Stimulated activated CD8-positive, alpha-beta memory T cell treated with anti-CD3 and anti-CD28 coated beads, Interleukin-15, amount 100 ng/mL, for 48 hours (primary cell): ENCODE measurements around the gene MBTPS1.

ENCODE experiments used
- DNase-seq, 2 donors: peaks; one replicate each; pipeline ENCODE4 v3.0.0-alpha.2; 2020; ENCODE audit warnings: low read depth in 2 of 2

MBTPS1 gene

GRCh38 chr16:84074721-84075120 lies 42.0 kb downstream of the MBTPS1 start:
- no peak for DNase-seq

- DNase-seq = no peak
These were observed 44.7 kb downstream of the MBTPS1 start for GRCh38 chr16:84072014-84072413.

GRCh38 chr16:84071121-84071520 lies 45.6 kb downstream of the MBTPS1 start:
- no peak for DNase-seq

- no peak for DNase-seq
These were observed 47.2 kb downstream of the MBTPS1 start for GRCh38 chr16:84069540-84069939.

GRCh38 chr16:84068783-84069462 lies 47.8 kb downstream of the MBTPS1 start:
- DNase-seq = no peak

- DNase-seq = no peak
These were observed 48.7 kb downstream of the MBTPS1 start for GRCh38 chr16:84068041-84068440.

GRCh38 chr16:84067640-84068039 lies 49.1 kb downstream of the MBTPS1 start:
- no peak for DNase-seq

- no peak for DNase-seq
These were observed 51.1 kb downstream of the MBTPS1 start for GRCh38 chr16:84065536-84066132.

- no peak for DNase-seq
These were observed 52.8 kb downstream of the MBTPS1 start for GRCh38 chr16:84063980-84064379.

- DNase-seq = peak; percentile 23 to 34
These were observed 53.8 kb downstream of the MBTPS1 start for GRCh38 chr16:84062734-84063640.

- DNase-seq = no peak
These were observed 55.4 kb downstream of the MBTPS1 start for GRCh38 chr16:84061236-84061819.

GRCh38 chr16:84059946-84060901 lies 56.5 kb downstream of the MBTPS1 start:
- DNase-seq = no peak

GRCh38 chr16:84059111-84059510 lies 57.6 kb downstream of the MBTPS1 start:
- DNase-seq = no peak

GRCh38 chr16:84058664-84059063 lies 58.1 kb downstream of the MBTPS1 start:
- no peak for DNase-seq

GRCh38 chr16:84058211-84058610 lies 58.5 kb downstream of the MBTPS1 start:
- no peak for DNase-seq

GRCh38 chr16:84056933-84057332 lies 59.8 kb downstream of the MBTPS1 start:
- DNase-seq = no peak

- no peak for DNase-seq
These were observed 60.7 kb downstream of the MBTPS1 start for GRCh38 chr16:84055801-84056634.

- no peak for DNase-seq
These were observed 61.4 kb downstream of the MBTPS1 start for GRCh38 chr16:84055366-84055765.

- DNase-seq = no peak
These were observed 61.8 kb downstream of the MBTPS1 start for GRCh38 chr16:84054916-84055315.

- DNase-seq = no peak
These were observed 62.5 kb downstream of the MBTPS1 start for GRCh38 chr16:84054271-84054670.
